GM23248 (cell line): ENCODE results near the gene TLCD4.

Experiments used
- EZH2 ChIP-seq: fragments of 200-600 bp; sonication (generic); IDR thresholded peaks from 2 replicates; pipeline ENCODE4 v1.6.1; 2018; ENCODE audit warnings: antibody characterized with exemption, mild to moderate bottlenecking; ENCODE audit not compliant: insufficient read depth, poor library complexity, severe bottlenecking
- EZH2phosphoT487 ChIP-seq: fragments of 200-600 bp; sonication (generic); IDR thresholded peaks from 2 replicates; pipeline ENCODE4 v1.6.1; 2018; ENCODE audit warnings: antibody characterized with exemption, moderate library complexity, mild to moderate bottlenecking, low read depth; ENCODE audit not compliant: insufficient read depth

GRCh38 chr1:95072532-95073419 is 44.4 kb upstream of the TLCD4 start, which contains the start of gene ALG14:
- TF ChIP-seq EZH2 (no peak), EZH2phosphoT487 (no peak)
